LoVo (cell line): ENCODE results near the gene MICOS13.
"Not testable (repeated sequence)": the region's sequence is repeated elsewhere in the genome, so short reads cannot be mapped to it uniquely, and the experiment has no call there.

Experiments used
- DNase-seq: peaks from one replicate; pipeline ENCODE4 v3.0.0-alpha.2; 2016; ENCODE audit warnings: low spot score

Gene MICOS13

GRCh38 chr19:5700455-5701092, 20.3 kb upstream of the MICOS13 start:
- no peak for DNase-seq

- no peak for DNase-seq
Observed at GRCh38 chr19:5698635-5699422, 18.5 kb upstream of the MICOS13 start.

GRCh38 chr19:5697890-5698634, 17.7 kb upstream of the MICOS13 start:
- no peak for DNase-seq

- no peak for DNase-seq
Observed at GRCh38 chr19:5697022-5697889, 16.9 kb upstream of the MICOS13 start.

- DNase-seq: no peak
Observed at GRCh38 chr19:5696196-5697021, 16.1 kb upstream of the MICOS13 start.

GRCh38 chr19:5695649-5696195, 15.4 kb upstream of the MICOS13 start:
- DNase-seq: no peak

GRCh38 chr19:5694956-5695648, 14.8 kb upstream of the MICOS13 start:
- no peak for DNase-seq

GRCh38 chr19:5694167-5694955, 14.0 kb upstream of the MICOS13 start:
- no peak for DNase-seq

- no peak for DNase-seq
Observed at GRCh38 chr19:5693195-5694166, 13.2 kb upstream of the MICOS13 start.

GRCh38 chr19:5692723-5693194, 12.4 kb upstream of the MICOS13 start:
- no peak for DNase-seq

GRCh38 chr19:5691822-5692722, 11.8 kb upstream of the MICOS13 start:
- no peak for DNase-seq

- peak; percentile 40 for DNase-seq
Observed at GRCh38 chr19:5690955-5691821, 10.9 kb upstream of the MICOS13 start.

- DNase-seq: peak; percentile 97
Observed at GRCh38 chr19:5690125-5690954, 10.0 kb upstream of the MICOS13 start, which contains the start of gene RPL36. Gene RPL36, plus strand, starts transcription at chr19:5690295. Its CDS starts 213 bp downstream, at chr19:5690508.

GRCh38 chr19:5688262-5688881, 8.1 kb upstream of the MICOS13 start:
- not testable (repeated sequence) for DNase-seq
